ENCODE measurements around the gene CLDN4.

The CLDN4 gene

GRCh38 chr7:73876973-73877372 lies 46.2 kb downstream of the CLDN4 start:
- DNase-seq, result no peak

- DNase-seq, result no peak
Measured at GRCh38 chr7:73879977-73880681, 49.3 kb downstream of the CLDN4 start.

- DNase-seq, result no peak
Measured at GRCh38 chr7:73880755-73881328, 50.0 kb downstream of the CLDN4 start.

GRCh38 chr7:73881352-73882046 lies 50.7 kb downstream of the CLDN4 start:
- no peak for DNase-seq

- no peak for DNase-seq
Measured at GRCh38 chr7:73882047-73882402, 51.2 kb downstream of the CLDN4 start.

All from NCI-H1092 (cell line).